Stimulated activated naive CD8-positive, alpha-beta T cell treated with anti-CD3 and anti-CD28 coated beads, Interleukin-15, amount 100 ng/mL, for 72 hours (primary cell): Measurements from ENCODE around the gene METTL21C.

ENCODE experiments used
- ATAC-seq: fragments of 150-1000 bp; cut with Tn5 transposase; 2 replicates; pipeline ENCODE4 v1.10.0; 2021; ENCODE audit warnings: mild to moderate bottlenecking, moderate library complexity
- DNase-seq, 2 donors: peaks; one replicate each; pipeline ENCODE4 v3.0.0; 2021 to 2022
- H3K27ac Mint-ChIP-seq, 2 donors: one replicate each; pipeline ENCODE4 v1.8.0; 2022; ENCODE audit warnings: mild to moderate bottlenecking in 2 of 2, mixed read lengths in 2 of 2, moderate library complexity in 2 of 2
- H3K27me3 Mint-ChIP-seq: one replicate; pipeline ENCODE4 v1.8.0; 2022; ENCODE audit warnings: mixed read lengths
- H3K4me1 Mint-ChIP-seq: one replicate; pipeline ENCODE4 v1.8.0; 2022; ENCODE audit warnings: mild to moderate bottlenecking, mixed read lengths
- H3K4me3 Mint-ChIP-seq, 2 donors: one replicate each; pipeline ENCODE4 v1.8.0; 2022; ENCODE audit warnings: mild to moderate bottlenecking in 2 of 2, mixed read lengths in 2 of 2, moderate library complexity in 1 of 2
- H3K9me3 Mint-ChIP-seq, 2 donors: one replicate each; pipeline ENCODE4 v1.8.0; 2022; ENCODE audit warnings: mixed read lengths in 2 of 2

The METTL21C gene

GRCh38 chr13:102683637-102684036 is 11.2 kb downstream of the METTL21C start:
- H3K9me3 Mint-ChIP-seq = no peaks in the 10 kb centered on the region
- no peaks in the 10 kb centered on the region for H3K27me3 Mint-ChIP-seq
- no peak overlapping the region for H3K27ac Mint-ChIP-seq
- no peak for DNase-seq
- H3K4me3 Mint-ChIP-seq = no peak overlapping the region
- H3K4me1 Mint-ChIP-seq = peaks cover 34% of the 10 kb centered on the region
- ATAC-seq = no peak

GRCh38 chr13:102682727-102683126 is 12.1 kb downstream of the METTL21C start:
- peaks cover 27% of the 10 kb centered on the region for H3K4me1 Mint-ChIP-seq
- no peak overlapping the region for H3K27ac Mint-ChIP-seq
- no peaks in the 10 kb centered on the region for H3K9me3 Mint-ChIP-seq
- no peaks in the 10 kb centered on the region for H3K27me3 Mint-ChIP-seq
- ATAC-seq = no peak
- H3K4me3 Mint-ChIP-seq = no peak overlapping the region
- no peak for DNase-seq

- no peaks in the 10 kb centered on the region for H3K27me3 Mint-ChIP-seq
- ATAC-seq = no peak
- peaks cover 26% of the 10 kb centered on the region for H3K4me1 Mint-ChIP-seq
- H3K4me3 Mint-ChIP-seq = no peak overlapping the region
- H3K27ac Mint-ChIP-seq = no peak overlapping the region
- no peaks in the 10 kb centered on the region for H3K9me3 Mint-ChIP-seq
- DNase-seq = no peak
These were observed 12.6 kb downstream of the METTL21C start for GRCh38 chr13:102682211-102682610.

- DNase-seq (no peak), ATAC-seq (peak; percentile 69)
- Mint-ChIP-seq H3K9me3 (no peaks in the 10 kb centered on the region), H3K27ac (peak overlapping the region in 1 of 2 donors; percentile 22), H3K4me1 (peaks cover 21% of the 10 kb centered on the region), H3K27me3 (no peaks in the 10 kb centered on the region), H3K4me3 (no peak overlapping the region)
These were observed 13.8 kb downstream of the METTL21C start for GRCh38 chr13:102680842-102681740.

- no peak for DNase-seq
These were observed 14.6 kb downstream of the METTL21C start for GRCh38 chr13:102680133-102680717.

GRCh38 chr13:102679449-102680132 is 15.3 kb downstream of the METTL21C start:
- Mint-ChIP-seq H3K4me1 (peaks cover 17% of the 10 kb centered on the region), H3K27me3 (no peaks in the 10 kb centered on the region), H3K27ac (no peak overlapping the region), H3K4me3 (no peak overlapping the region), H3K9me3 (no peaks in the 10 kb centered on the region)
- ATAC-seq (no peak), DNase-seq (no peak)

More at GRCh38 chr13:102680133-102680717, 14.6 kb downstream of the METTL21C start:
- Mint-ChIP-seq H3K4me1 (peaks cover 17% of the 10 kb centered on the region), H3K27me3 (no peaks in the 10 kb centered on the region), H3K4me3 (no peak overlapping the region), H3K9me3 (no peaks in the 10 kb centered on the region), H3K27ac (peak overlapping the region in 1 of 2 donors; percentile 19)
- no peak for ATAC-seq

GRCh38 chr13:102678339-102679107 is 16.3 kb downstream of the METTL21C start:
- Mint-ChIP-seq H3K27ac (no peak overlapping the region), H3K4me3 (no peak overlapping the region), H3K27me3 (no peaks in the 10 kb centered on the region), H3K4me1 (peaks cover 17% of the 10 kb centered on the region), H3K9me3 (no peaks in the 10 kb centered on the region)
- DNase-seq (no peak), ATAC-seq (no peak)

GRCh38 chr13:102677122-102677521 is 17.7 kb downstream of the METTL21C start:
- Mint-ChIP-seq H3K4me1 (peaks cover 13% of the 10 kb centered on the region), H3K27me3 (no peaks in the 10 kb centered on the region), H3K27ac (peak overlapping the region in 1 of 2 donors; percentile 0), H3K9me3 (no peaks in the 10 kb centered on the region), H3K4me3 (no peak overlapping the region)
- no peak for ATAC-seq
- no peak for DNase-seq

- peaks cover under 1% of the 10 kb centered on the region for H3K4me1 Mint-ChIP-seq
- DNase-seq (no peak), ATAC-seq (no peak)
- H3K27me3 Mint-ChIP-seq = no peaks in the 10 kb centered on the region
- no peak overlapping the region for H3K4me3 Mint-ChIP-seq
- H3K9me3 Mint-ChIP-seq = no peaks in the 10 kb centered on the region
- no peak overlapping the region for H3K27ac Mint-ChIP-seq
These were observed 19.7 kb downstream of the METTL21C start for GRCh38 chr13:102675115-102675514.

GRCh38 chr13:102670130-102670529 is 24.7 kb downstream of the METTL21C start:
- H3K27ac Mint-ChIP-seq = no peak overlapping the region
- H3K27me3 Mint-ChIP-seq = no peaks in the 10 kb centered on the region
- no peak overlapping the region for H3K4me3 Mint-ChIP-seq
- no peaks in the 10 kb centered on the region for H3K4me1 Mint-ChIP-seq
- DNase-seq (no peak), ATAC-seq (no peak)
- H3K9me3 Mint-ChIP-seq = peaks cover 5 to 20% of the 10 kb centered on the region in 2 donors

GRCh38 chr13:102667911-102668310 is 26.9 kb downstream of the METTL21C start:
- Mint-ChIP-seq H3K27ac (no peak overlapping the region), H3K9me3 (peaks cover 5 to 20% of the 10 kb centered on the region in 2 donors), H3K27me3 (no peaks in the 10 kb centered on the region), H3K4me3 (no peak overlapping the region), H3K4me1 (no peaks in the 10 kb centered on the region)
- no peak for DNase-seq
- no peak for ATAC-seq

- Mint-ChIP-seq H3K4me3 (no peak overlapping the region), H3K27me3 (no peaks in the 10 kb centered on the region), H3K9me3 (peaks cover 5 to 20% of the 10 kb centered on the region in 2 donors), H3K4me1 (no peaks in the 10 kb centered on the region), H3K27ac (no peak overlapping the region)
- ATAC-seq = no peak
- DNase-seq = no peak
These were observed 27.8 kb downstream of the METTL21C start for GRCh38 chr13:102667023-102667422.

GRCh38 chr13:102659168-102659713 is 35.6 kb downstream of the METTL21C start:
- no peak overlapping the region for H3K27ac Mint-ChIP-seq
- DNase-seq (no peak), ATAC-seq (no peak)
- H3K4me3 Mint-ChIP-seq = no peak overlapping the region
- no peaks in the 10 kb centered on the region for H3K9me3 Mint-ChIP-seq
- H3K27me3 Mint-ChIP-seq = no peaks in the 10 kb centered on the region
- no peaks in the 10 kb centered on the region for H3K4me1 Mint-ChIP-seq

- DNase-seq = no peak
- no peak overlapping the region for H3K27ac Mint-ChIP-seq
- no peaks in the 10 kb centered on the region for H3K27me3 Mint-ChIP-seq
- ATAC-seq = no peak
- no peak overlapping the region for H3K4me3 Mint-ChIP-seq
- no peaks in the 10 kb centered on the region for H3K4me1 Mint-ChIP-seq
- no peaks in the 10 kb centered on the region for H3K9me3 Mint-ChIP-seq
These were observed 36.2 kb downstream of the METTL21C start for GRCh38 chr13:102658660-102659059.

GRCh38 chr13:102657630-102658029 is 37.2 kb downstream of the METTL21C start:
- H3K4me1 Mint-ChIP-seq = no peaks in the 10 kb centered on the region
- ATAC-seq = no peak
- H3K9me3 Mint-ChIP-seq = no peaks in the 10 kb centered on the region
- H3K4me3 Mint-ChIP-seq = no peak overlapping the region
- H3K27me3 Mint-ChIP-seq = no peaks in the 10 kb centered on the region
- no peak for DNase-seq
- no peak overlapping the region for H3K27ac Mint-ChIP-seq
